H1 (cell line): ENCODE data around the gene NFKBIE. TPM values are rescaled to one million over a fixed set of nuclear protein-coding genes. Genes with fewer than 3 reads are reported as not detected.

Experiments used
- CTCF ChIA-PET: fragments of 300-600 bp; sonication (Branson Sonifier 250); formaldehyde crosslinking; loops from one replicate; lab custom pipeline; 2021; ENCODE audit not compliant: partially characterized antibody; lab: Charles Lee
- POLR2A ChIA-PET: fragments of 300-600 bp; sonication (Branson Sonifier 250); formaldehyde crosslinking; loops from one replicate; lab custom pipeline; 2021; ENCODE audit warnings: inconsistent platforms; ENCODE audit not compliant: partially characterized antibody; lab: Charles Lee
- DNase-seq, 2 experiments: peaks; one replicate each; pipeline versions ENCODE4 v3.0.0 to v3.0.0-alpha.2; 2010 to 2022; ENCODE audit warnings: low spot score in 2 of 2, low read depth in 1 of 2, mixed read lengths in 1 of 2
- FAIRE-seq: peaks from 2 replicates; lab custom pipeline; 2011; peaks lifted over from hg19 to GRCh38; lab: Jason Lieb, UNC
- H2AFZ ChIP-seq: 2 replicates; pipeline ENCODE4 v1.8.1; 2012; ENCODE audit warnings: low read length, inconsistent platforms
- H2AK5ac ChIP-seq: 2 replicates; pipeline ENCODE4 v1.6.1; 2013; ENCODE audit warnings: low read depth, low read length
- H2BK120ac ChIP-seq: replicated peaks from 2 replicates; pipeline ENCODE3; 2013; ENCODE audit warnings: low read depth, low read length, inconsistent platforms
- H2BK12ac ChIP-seq: 2 replicates; pipeline ENCODE4 v1.6.1; 2013; ENCODE audit warnings: low read depth, low read length
- H2BK15ac ChIP-seq: 2 replicates; pipeline ENCODE4 v1.6.1; 2013; ENCODE audit warnings: low read length
- H2BK20ac ChIP-seq: 2 replicates; pipeline ENCODE4 v1.6.1; 2013; ENCODE audit warnings: low read length
- H2BK5ac ChIP-seq: 2 replicates; pipeline ENCODE4 v1.6.1; 2013; ENCODE audit warnings: low read depth, low read length
- H3K14ac ChIP-seq: 2 replicates; pipeline ENCODE4 v1.6.1; 2013; ENCODE audit warnings: inconsistent platforms; ENCODE audit not compliant: insufficient read length
- H3K18ac ChIP-seq: 2 replicates; pipeline ENCODE4 v1.6.1; 2013; ENCODE audit warnings: low read length; ENCODE audit errors: extremely low read depth
- H3K23ac ChIP-seq: 2 replicates; pipeline ENCODE4 v1.6.1; 2013; ENCODE audit warnings: inconsistent platforms; ENCODE audit not compliant: insufficient read length
- H3K23me2 ChIP-seq: 2 replicates; pipeline ENCODE4 v1.6.1; 2013; ENCODE audit warnings: low read depth, low read length
- H3K27ac ChIP-seq: 2 replicates; pipeline ENCODE4 v1.6.1; 2011; ENCODE audit warnings: low read depth, low read length, inconsistent platforms
- H3K27me3 ChIP-seq, 4 experiments: replicated peaks in 1 of 4; 1 replicate in 1 of 4; 2 replicates in 3 of 4; pipeline versions ENCODE4 v1.6.1 to v1.8.1; 2011 to 2013; ENCODE audit warnings: low read length in 3 of 4, mild to moderate bottlenecking in 3 of 4, inconsistent platforms in 2 of 4, mixed read lengths in 2 of 4, moderate library complexity in 1 of 4; ENCODE audit not compliant: control insufficient read depth in 3 of 4, insufficient read depth in 3 of 4; ENCODE audit errors: extremely low read depth in 1 of 4
- H3K36me3 ChIP-seq, 4 experiments: 2 replicates each; pipeline versions ENCODE4 v1.6.1 to v1.8.1; 2011 to 2013; ENCODE audit warnings: mild to moderate bottlenecking in 4 of 4, low read length in 3 of 4, moderate library complexity in 2 of 4, control low read depth in 1 of 4, inconsistent platforms in 1 of 4; ENCODE audit not compliant: insufficient read depth in 4 of 4, control insufficient read depth in 2 of 4
- H3K4ac ChIP-seq: replicated peaks from 2 replicates; pipeline ENCODE3; 2013; ENCODE audit warnings: low read length, low read depth, mixed read lengths, inconsistent platforms; ENCODE audit not compliant: insufficient read length
- H3K4me1 ChIP-seq, 4 experiments: replicated peaks in 1 of 4; 1 replicate in 1 of 4; 2 replicates in 3 of 4; pipeline versions ENCODE4 v1.6.1 to v1.8.1; 2011 to 2013; ENCODE audit warnings: low read length in 3 of 4, inconsistent platforms in 2 of 4, mixed read lengths in 1 of 4; ENCODE audit not compliant: insufficient read depth in 4 of 4, control insufficient read depth in 3 of 4
- H3K4me2 ChIP-seq, 2 experiments: 2 replicates each; pipeline versions ENCODE4 v1.6.1 to v1.8.1; 2011 to 2013; ENCODE audit warnings: low read depth in 2 of 2, low read length in 2 of 2, control low read depth in 1 of 2, inconsistent platforms in 1 of 2, mild to moderate bottlenecking in 1 of 2; ENCODE audit not compliant: insufficient read depth in 1 of 2
- H3K4me3 ChIP-seq, 4 experiments: fragments of 200-600, 300-600 bp in 1 of 4; sonication (generic), shearing (Covaris generic), sonication (Bioruptor Twin) in 1 of 4; 2 replicates each; pipeline versions ENCODE4 v1.5.1 to v1.8.1; 2011 to 2016; ENCODE audit warnings: low read length in 4 of 4, low read depth in 3 of 4, control low read depth in 2 of 4, inconsistent platforms in 2 of 4, mild to moderate bottlenecking in 2 of 4, mixed read lengths in 1 of 4, moderate library complexity in 1 of 4; ENCODE audit not compliant: insufficient read depth in 2 of 4; ENCODE audit errors: extremely low read depth in 1 of 4
- H3K56ac ChIP-seq: replicated peaks from 2 replicates; pipeline ENCODE3; 2013; ENCODE audit warnings: low read depth, mild to moderate bottlenecking, mixed read lengths, low read length, inconsistent platforms; ENCODE audit not compliant: insufficient read length
- H3K79me1 ChIP-seq: 2 replicates; pipeline ENCODE4 v1.6.1; 2013; ENCODE audit warnings: low read depth, low read length, control low read depth
- H3K79me2 ChIP-seq, 2 experiments: 2 replicates each; pipeline versions ENCODE4 v1.6.1 to v1.8.1; 2012 to 2013; ENCODE audit warnings: low read length in 2 of 2, mild to moderate bottlenecking in 2 of 2, inconsistent platforms in 1 of 2; ENCODE audit not compliant: insufficient read depth in 2 of 2, control insufficient read depth in 1 of 2
- H3K9ac ChIP-seq, 4 experiments: replicated peaks in 1 of 4; 1 replicate in 1 of 4; 2 replicates in 3 of 4; pipeline versions ENCODE4 v1.6.1 to v1.8.1; 2011 to 2013; ENCODE audit warnings: low read depth in 3 of 4, low read length in 3 of 4, control low read depth in 2 of 4, mild to moderate bottlenecking in 2 of 4, moderate library complexity in 2 of 4, inconsistent platforms in 1 of 4; ENCODE audit errors: extremely low read depth in 1 of 4
- H3K9me3 ChIP-seq, 2 experiments: 2 replicates each; pipeline versions ENCODE4 v1.6.1 to v1.8.1; 2012 to 2013; ENCODE audit warnings: mild to moderate bottlenecking in 2 of 2, moderate library complexity in 2 of 2, control low read depth in 1 of 2, inconsistent platforms in 1 of 2, low read depth in 1 of 2, low read length in 1 of 2, mixed read lengths in 1 of 2; ENCODE audit not compliant: insufficient read depth in 2 of 2
- H4K20me1 ChIP-seq, 2 experiments: replicated peaks in 1 of 2; 2 replicates each; pipeline versions ENCODE3 to v1.8.1; 2011 to 2013; ENCODE audit warnings: inconsistent platforms in 2 of 2, low read length in 2 of 2, mild to moderate bottlenecking in 1 of 2; ENCODE audit not compliant: insufficient read depth in 2 of 2, control insufficient read depth in 1 of 2
- H4K5ac ChIP-seq: 2 replicates; pipeline ENCODE4 v1.6.1; 2013; ENCODE audit warnings: low read length, low read depth, mixed read lengths, inconsistent platforms; ENCODE audit not compliant: insufficient read length
- H4K8ac ChIP-seq: 2 replicates; pipeline ENCODE4 v1.8.0; 2013; ENCODE audit warnings: mild to moderate bottlenecking, moderate library complexity, low read length, inconsistent platforms; ENCODE audit not compliant: insufficient read depth; ENCODE audit errors: extremely low read depth
- H4K91ac ChIP-seq: replicated peaks from 2 replicates; pipeline ENCODE3; 2013; ENCODE audit warnings: low read length, mixed read lengths, inconsistent platforms; ENCODE audit not compliant: insufficient read length
- CHD1 ChIP-seq: IDR thresholded peaks from 2 replicates; pipeline ENCODE4 v1.6.1; 2012; ENCODE audit warnings: low read depth, low read length, improper control_type of control experiment
- JUND ChIP-seq: IDR thresholded peaks from 2 replicates; pipeline ENCODE4 v1.6.1; 2011; ENCODE audit warnings: mild to moderate bottlenecking, improper control_type of control experiment, low read length
- SIN3A ChIP-seq, 2 experiments: IDR thresholded peaks in 1 of 2; conservative IDR thresholded peaks in 1 of 2; 2 replicates each; pipeline ENCODE4 v1.6.1; 2011 to 2012; ENCODE audit warnings: low read length in 2 of 2, improper control_type of control experiment in 1 of 2, low read depth in 1 of 2, mild to moderate bottlenecking in 1 of 2
- SP4 ChIP-seq: IDR thresholded peaks from 2 replicates; pipeline ENCODE4 v1.6.1; 2012; ENCODE audit warnings: low read length, inconsistent platforms
- WGBS, 2 experiments: shearing (Covaris generic) in 1 of 2; methylation state at CpG; one replicate each; pipeline versions ENCODE4 v1.1.6 to v1.1.7; 2013 to 2015; ENCODE audit warnings: low lambda C conversion rate in 2 of 2, mixed read lengths in 2 of 2, inconsistent platforms in 1 of 2, low coverage in 1 of 2, missing lambda C conversion rate in 1 of 2; ENCODE audit not compliant: insufficient replicate concordance in 2 of 2, insufficient coverage in 1 of 2, insufficient read length in 1 of 2; ENCODE audit errors: extremely low coverage in 1 of 2, missing lambda C conversion rate in 1 of 2; 5-methylcytosine and 5-hydroxymethylcytosine counted together
- polyA plus RNA-seq, 7 experiments: library from polyadenylated mRNA; depleted of rRNA in 3 of 7; stranded (reverse) in 5 of 7; unstranded in 2 of 7; fragments of >200 nt in 5 of 7; fragments of 200-250 nt in 2 of 7; gene quantifications; 1 replicate in 5 of 7; 2 replicates in 1 of 7; 4 replicates in 1 of 7; pipeline versions ENCODE4 v1.2.1 to v1.2.3, GENCODE V29; 2011 to 2013; ENCODE audit warnings: missing spikeins in 2 of 7, mixed read lengths in 2 of 7
- total RNA-seq: library from RNA; stranded (reverse); fragmentation: NEBNext Ultra II Directional; extraction: Animal tissue kit (Norgen Biotek cat#: 25700); gene quantifications from 2 replicates; pipeline ENCODE4 v1.2.1, GENCODE V29; 2021

The NFKBIE gene
- total and polyA plus RNA-seq, 2 of the 8 experiments (the other 6 are each of a cell fraction or from before 2014, with no cell fraction given), result 13.5 to 19.2 TPM

- DNase-seq (no peak), FAIRE-seq (no peak)
- no peak overlapping the region for H3K23ac ChIP-seq
- H2BK5ac ChIP-seq, result no peak overlapping the region
- no peaks in the 10 kb centered on the region for H3K9me3 ChIP-seq
- POLR2A ChIA-PET, result interaction anchor here (1.0 to 21.0 kb wide), 7 partner anchors 8 to 49 kb away, joined by 3 to 477 read pairs (median 4); partner anchors contain the start of genes HSP90AB1, MYMX and SLC35B2
- no peak overlapping the region for H4K91ac ChIP-seq
- no peak overlapping the region for H2BK12ac ChIP-seq
- no peak overlapping the region for H2AFZ ChIP-seq
- H2BK15ac ChIP-seq, result no peak overlapping the region
- no peak overlapping the region for H3K4me3 ChIP-seq
- H3K56ac ChIP-seq, result no peak overlapping the region
- H3K79me1 ChIP-seq, result peaks cover 29% of the 10 kb centered on the region
- H3K27me3 ChIP-seq, result no peaks in the 10 kb centered on the region
- peaks cover 8 to 27% (median 18%) of the 10 kb centered on the region in 4 experiments for H3K4me1 ChIP-seq
- H3K23me2 ChIP-seq, result no peaks in the 10 kb centered on the region; the same call in 1 of the 2 replicates
- H4K8ac ChIP-seq, result no peak overlapping the region
- no peak overlapping the region for H3K9ac ChIP-seq
- H2BK20ac ChIP-seq, result no peak overlapping the region
- no peak overlapping the region for H3K27ac ChIP-seq
- peaks cover 4 to 36% of the 10 kb centered on the region in 2 experiments; a peak in 3 of 4 replicates for H3K79me2 ChIP-seq
- H3K36me3 ChIP-seq, result peaks cover 29 to 58% (median 48%) of the 10 kb centered on the region in 4 experiments
- no peak overlapping the region for H3K4me2 ChIP-seq
- no peak overlapping the region for H2BK120ac ChIP-seq
- peaks cover 31 to 40% of the 10 kb centered on the region in 2 experiments for H4K20me1 ChIP-seq
- CTCF ChIA-PET, result interaction anchor here (0.9 to 19.4 kb wide), 10 partner anchors 12 to 134 kb away, joined by 3 to 287 read pairs (median 4); no protein-coding TSS in a partner anchor
- no peak overlapping the region for H2AK5ac ChIP-seq
- H3K18ac ChIP-seq, result no peak overlapping the region
- H3K14ac ChIP-seq, result no peak overlapping the region
- H4K5ac ChIP-seq, result no peak overlapping the region
- no peak overlapping the region for H3K4ac ChIP-seq
- WGBS, 2 experiments, result 93% methylated on average over 10 of the region's 10 CpGs; no CpG with 5 or more reads in 1 of the 2 experiments
- no peak for TF ChIP-seq CHD1
- TF ChIP-seq SIN3A (conservative IDR thresholded peaks at IDR 0.05 in 1 of 2, IDR thresholded peaks at IDR 0.05 in 1 of 2; ENCODE audit: low read depth in 1 of 2, low read length in 2 of 2), result no peak
- no peak for TF ChIP-seq SP4
- no peak for TF ChIP-seq JUND
These were observed 35.2 kb downstream of the NFKBIE start for GRCh38 chr6:44230034-44230675.
